NB4 (cell line): Measurements from ENCODE around the gene DLGAP4.

Experiments used
- CTCF ChIP-seq: IDR thresholded peaks from one replicate; pipeline ENCODE4 v1.5.1; 2012; ENCODE audit warnings: low read depth, low read length
- MAX ChIP-seq: IDR thresholded peaks from 2 replicates; pipeline ENCODE4 v1.6.1; 2011; ENCODE audit warnings: low read depth, low read length
- POLR2A ChIP-seq: IDR thresholded peaks from 2 replicates; pipeline ENCODE4 v1.6.1; 2011; ENCODE audit warnings: mild to moderate bottlenecking; ENCODE audit not compliant: insufficient read length; ENCODE audit errors: extremely low read depth

GRCh38 chr20:36377348-36378326 is 71.5 kb downstream of the DLGAP4 start:
- TF ChIP-seq CTCF: no peak
- TF ChIP-seq POLR2A: no peak
- no peak for TF ChIP-seq MAX
